Ishikawa (cell line): ENCODE measurements around the gene ITGA1.

ENCODE experiments used
- CEBPB ChIP-seq: IDR thresholded peaks from 2 replicates; pipeline ENCODE4 v1.6.1; 2012
- CREB1 ChIP-seq: IDR thresholded peaks from 2 replicates; pipeline ENCODE4 v1.6.1; 2012; ENCODE audit warnings: low read depth
- EP300 ChIP-seq: IDR thresholded peaks from 2 replicates; pipeline ENCODE4 v1.6.1; 2012; ENCODE audit warnings: borderline replicate concordance
- FOXM1 ChIP-seq: IDR thresholded peaks from 2 replicates; pipeline ENCODE4 v1.6.1; 2012; ENCODE audit warnings: low read depth, borderline replicate concordance
- TEAD4 ChIP-seq: IDR thresholded peaks from 2 replicates; pipeline ENCODE4 v1.6.1; 2012
- TF ChIP-seq, protein P1 (sequence below): IDR thresholded peaks from 2 replicates; pipeline ENCODE4 v1.6.1; 2012; ENCODE audit warnings: low read depth, mild to moderate bottlenecking

- TF ChIP-seq EP300 (no peak), FOXM1 (no peak), CREB1 (no peak), CEBPB (no peak), TEAD4 (no peak)
- TF ChIP-seq, protein P1, sequence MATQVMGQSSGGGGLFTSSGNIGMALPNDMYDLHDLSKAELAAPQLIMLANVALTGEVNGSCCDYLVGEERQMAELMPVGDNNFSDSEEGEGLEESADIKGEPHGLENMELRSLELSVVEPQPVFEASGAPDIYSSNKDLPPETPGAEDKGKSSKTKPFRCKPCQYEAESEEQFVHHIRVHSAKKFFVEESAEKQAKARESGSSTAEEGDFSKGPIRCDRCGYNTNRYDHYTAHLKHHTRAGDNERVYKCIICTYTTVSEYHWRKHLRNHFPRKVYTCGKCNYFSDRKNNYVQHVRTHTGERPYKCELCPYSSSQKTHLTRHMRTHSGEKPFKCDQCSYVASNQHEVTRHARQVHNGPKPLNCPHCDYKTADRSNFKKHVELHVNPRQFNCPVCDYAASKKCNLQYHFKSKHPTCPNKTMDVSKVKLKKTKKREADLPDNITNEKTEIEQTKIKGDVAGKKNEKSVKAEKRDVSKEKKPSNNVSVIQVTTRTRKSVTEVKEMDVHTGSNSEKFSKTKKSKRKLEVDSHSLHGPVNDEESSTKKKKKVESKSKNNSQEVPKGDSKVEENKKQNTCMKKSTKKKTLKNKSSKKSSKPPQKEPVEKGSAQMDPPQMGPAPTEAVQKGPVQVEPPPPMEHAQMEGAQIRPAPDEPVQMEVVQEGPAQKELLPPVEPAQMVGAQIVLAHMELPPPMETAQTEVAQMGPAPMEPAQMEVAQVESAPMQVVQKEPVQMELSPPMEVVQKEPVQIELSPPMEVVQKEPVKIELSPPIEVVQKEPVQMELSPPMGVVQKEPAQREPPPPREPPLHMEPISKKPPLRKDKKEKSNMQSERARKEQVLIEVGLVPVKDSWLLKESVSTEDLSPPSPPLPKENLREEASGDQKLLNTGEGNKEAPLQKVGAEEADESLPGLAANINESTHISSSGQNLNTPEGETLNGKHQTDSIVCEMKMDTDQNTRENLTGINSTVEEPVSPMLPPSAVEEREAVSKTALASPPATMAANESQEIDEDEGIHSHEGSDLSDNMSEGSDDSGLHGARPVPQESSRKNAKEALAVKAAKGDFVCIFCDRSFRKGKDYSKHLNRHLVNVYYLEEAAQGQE = no peak
Measured at GRCh38 chr5:52997424-52997823, 209.7 kb downstream of the ITGA1 start.
